ENCODE results near the gene SPATA16.
"Not testable (repeated sequence)": the region's sequence is repeated elsewhere in the genome, so short reads cannot be mapped to it uniquely, and the experiment has no call there.

SPATA16 gene

DNA sequence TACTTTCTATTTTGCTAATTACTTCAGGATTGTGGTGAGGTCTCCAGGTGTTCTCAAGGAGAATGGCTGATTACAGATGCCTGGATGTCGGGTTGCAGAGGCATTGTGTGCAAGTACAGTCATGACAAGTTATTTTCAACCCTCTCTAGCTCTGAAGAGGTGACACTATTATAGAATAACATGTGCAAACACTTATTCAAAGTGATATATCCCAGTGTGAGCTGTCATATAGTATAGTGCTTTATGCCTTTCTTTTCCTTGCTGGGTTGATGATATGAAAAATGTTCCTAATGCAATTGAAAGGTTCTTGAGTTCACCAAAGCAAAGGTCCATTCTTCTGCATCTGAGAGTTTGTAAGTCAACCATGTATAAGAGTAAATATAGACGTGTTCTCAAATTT is 167.2 kb downstream of the SPATA16 start:
- H3K27ac ChIP-seq = no peak overlapping the region
- TF ChIP-seq, protein P1, sequence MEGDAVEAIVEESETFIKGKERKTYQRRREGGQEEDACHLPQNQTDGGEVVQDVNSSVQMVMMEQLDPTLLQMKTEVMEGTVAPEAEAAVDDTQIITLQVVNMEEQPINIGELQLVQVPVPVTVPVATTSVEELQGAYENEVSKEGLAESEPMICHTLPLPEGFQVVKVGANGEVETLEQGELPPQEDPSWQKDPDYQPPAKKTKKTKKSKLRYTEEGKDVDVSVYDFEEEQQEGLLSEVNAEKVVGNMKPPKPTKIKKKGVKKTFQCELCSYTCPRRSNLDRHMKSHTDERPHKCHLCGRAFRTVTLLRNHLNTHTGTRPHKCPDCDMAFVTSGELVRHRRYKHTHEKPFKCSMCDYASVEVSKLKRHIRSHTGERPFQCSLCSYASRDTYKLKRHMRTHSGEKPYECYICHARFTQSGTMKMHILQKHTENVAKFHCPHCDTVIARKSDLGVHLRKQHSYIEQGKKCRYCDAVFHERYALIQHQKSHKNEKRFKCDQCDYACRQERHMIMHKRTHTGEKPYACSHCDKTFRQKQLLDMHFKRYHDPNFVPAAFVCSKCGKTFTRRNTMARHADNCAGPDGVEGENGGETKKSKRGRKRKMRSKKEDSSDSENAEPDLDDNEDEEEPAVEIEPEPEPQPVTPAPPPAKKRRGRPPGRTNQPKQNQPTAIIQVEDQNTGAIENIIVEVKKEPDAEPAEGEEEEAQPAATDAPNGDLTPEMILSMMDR (conservative IDR thresholded peaks at IDR 0.05) = no peak

DNA sequence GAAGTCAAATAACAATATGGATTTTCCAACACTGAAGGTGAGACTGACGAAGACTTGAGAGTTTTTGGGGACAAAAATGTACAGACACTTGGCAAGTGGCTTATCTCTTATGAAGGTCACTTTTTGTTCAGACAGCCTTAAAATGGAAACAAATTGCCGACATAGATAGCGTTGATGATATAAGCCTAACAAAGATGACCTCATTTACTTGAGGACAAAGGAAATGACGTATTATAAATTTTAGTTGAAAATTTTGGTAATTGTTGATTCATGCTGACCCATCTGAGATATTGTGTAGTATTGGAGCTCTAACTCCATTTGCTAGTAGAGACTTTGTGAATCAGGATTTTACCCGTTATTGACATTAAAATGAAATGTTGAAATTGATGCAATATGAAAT is 168.3 kb downstream of the SPATA16 start:
- no peak overlapping the region for H3K27ac ChIP-seq
- TF ChIP-seq, protein P1 (conservative IDR thresholded peaks at IDR 0.05) = no peak

DNA sequence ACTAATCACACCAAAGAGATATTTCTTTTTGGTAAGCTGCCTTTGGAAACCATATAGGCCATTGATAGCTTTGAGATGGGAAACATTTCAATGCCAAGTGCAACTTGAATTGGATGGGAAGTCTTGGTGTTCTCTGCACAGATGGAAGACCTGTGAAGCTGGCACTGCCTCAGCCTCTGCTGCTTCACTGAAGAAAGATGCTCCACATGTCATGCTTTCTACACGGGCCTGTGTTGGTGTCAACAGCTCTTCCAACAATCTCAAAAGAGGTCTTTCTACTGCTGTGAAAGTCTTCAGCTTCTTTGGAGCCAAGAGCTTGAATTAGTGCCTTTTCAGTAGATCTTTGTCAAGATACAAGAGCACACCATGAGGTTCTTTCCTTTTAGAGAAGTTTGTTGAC is 169.0 kb downstream of the SPATA16 start:
- TF ChIP-seq, protein P1 (conservative IDR thresholded peaks at IDR 0.05) = no peak
- H3K27ac ChIP-seq = no peak overlapping the region

DNA sequence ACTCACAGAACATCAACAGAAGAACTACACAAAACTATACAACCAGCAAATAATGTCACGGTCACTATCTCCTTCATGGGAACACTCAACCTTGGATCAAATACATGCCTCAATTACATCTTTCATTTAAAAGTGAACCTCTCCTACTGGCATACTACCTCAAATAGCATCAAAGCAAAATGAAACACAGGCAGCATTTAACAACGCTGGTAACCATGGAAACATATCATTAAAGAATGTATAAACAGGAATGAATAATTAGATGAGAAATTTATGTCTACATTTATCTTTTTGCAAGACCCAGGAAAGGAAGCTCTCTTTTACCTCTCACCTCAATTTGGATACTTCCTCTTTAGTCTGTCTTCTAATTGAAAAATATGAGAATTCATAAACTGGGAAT is 172.4 kb downstream of the SPATA16 start:
- TF ChIP-seq, protein P1 (conservative IDR thresholded peaks at IDR 0.05) = no peak
- no peak overlapping the region for H3K27ac ChIP-seq

DNA sequence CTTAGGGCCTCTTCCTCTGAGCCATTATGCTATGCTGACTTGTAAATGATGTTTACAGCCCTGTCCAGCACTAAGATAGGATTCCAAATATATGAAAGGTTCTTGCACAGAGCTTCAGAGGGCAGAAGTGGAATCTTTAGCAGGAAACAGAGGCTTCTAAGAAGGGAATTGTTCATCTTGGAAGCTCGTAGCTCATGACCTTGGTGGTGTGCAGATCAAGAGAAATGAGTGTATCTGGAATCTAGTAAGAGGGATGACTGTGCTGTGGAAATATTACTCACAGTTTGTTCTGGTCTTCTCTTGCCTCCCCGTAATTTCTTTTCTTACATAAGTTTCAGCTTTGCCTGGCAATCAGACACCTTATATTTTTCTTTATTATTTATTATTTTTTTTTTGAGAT is 175.8 kb downstream of the SPATA16 start:
- no peak overlapping the region for H3K27ac ChIP-seq
- TF ChIP-seq, protein P1 (conservative IDR thresholded peaks at IDR 0.05) = no peak

DNA sequence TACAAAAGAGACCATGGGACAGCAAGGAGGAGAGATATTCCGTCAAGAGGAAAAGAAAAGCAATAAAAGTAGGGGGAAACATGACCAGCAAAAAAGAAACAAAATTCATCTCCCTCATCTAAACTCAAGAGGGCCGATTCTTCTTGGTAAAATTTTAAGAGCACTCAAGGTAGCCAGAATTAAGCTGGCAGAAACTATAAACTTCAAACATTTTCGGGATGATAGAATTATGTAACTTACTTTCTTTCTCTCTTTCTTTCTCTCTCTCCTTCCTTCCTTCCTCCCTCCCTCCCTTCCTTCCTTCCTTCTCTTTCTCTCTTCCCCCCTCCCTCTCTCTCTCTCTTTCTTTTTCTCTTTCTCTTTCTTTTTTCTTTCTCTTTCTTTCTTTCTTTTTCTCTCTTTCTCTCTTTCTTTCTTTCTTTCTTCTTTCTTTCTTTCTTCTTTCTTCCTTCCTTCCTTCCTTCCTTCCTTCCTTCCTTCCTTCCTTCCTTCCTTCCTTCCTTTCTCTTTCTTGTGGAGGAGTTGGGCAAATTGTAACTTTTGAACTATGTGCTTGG is 180.3 kb downstream of the SPATA16 start:
- not testable (repeated sequence) for H3K27ac ChIP-seq

DNA sequence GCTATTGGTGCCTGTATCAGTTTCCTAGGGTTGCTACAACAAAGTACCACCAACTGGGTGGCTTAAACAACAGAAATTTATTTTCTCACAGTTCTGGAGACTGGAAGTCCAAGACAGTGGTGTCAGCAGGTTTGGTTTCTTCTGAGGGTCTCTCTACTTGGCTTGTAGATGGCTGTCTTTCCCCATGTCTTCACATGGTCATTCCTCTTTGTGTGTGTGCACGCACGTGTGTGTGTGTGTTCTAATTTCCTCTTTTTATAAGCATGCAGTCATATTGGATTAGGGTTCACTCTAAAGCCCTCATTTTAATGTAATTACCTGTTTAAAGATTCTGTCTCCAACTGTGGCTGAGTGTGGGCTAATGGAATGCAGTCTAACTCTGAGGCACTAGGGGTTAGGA is 182.5 kb downstream of the SPATA16 start:
- no peak overlapping the region for H3K27ac ChIP-seq
- TF ChIP-seq, protein P1 (conservative IDR thresholded peaks at IDR 0.05) = no peak

DNA sequence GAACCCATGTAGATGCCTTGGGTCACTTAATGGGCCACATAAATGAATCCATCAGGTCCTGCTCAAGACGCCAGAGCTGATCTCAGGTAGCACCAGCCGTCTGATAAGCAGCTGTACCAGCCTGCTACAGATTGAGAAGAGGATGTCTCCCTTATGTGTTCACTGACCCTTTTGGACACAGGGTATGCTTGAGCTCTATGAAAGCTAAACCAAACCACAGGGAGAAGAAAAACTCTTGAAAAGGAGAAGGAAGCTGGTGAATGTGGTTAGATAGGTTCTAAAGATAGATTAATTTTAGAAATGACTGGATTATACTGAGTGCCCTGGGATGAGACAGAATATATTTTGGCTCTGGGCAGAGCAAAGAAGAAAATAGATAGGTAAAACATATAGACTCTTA is 187.5 kb downstream of the SPATA16 start:
- TF ChIP-seq, protein P1 (conservative IDR thresholded peaks at IDR 0.05) = no peak
- no peak overlapping the region for H3K27ac ChIP-seq

Measured in VCaP (cell line).